B cell (primary cell): ENCODE measurements around the gene CD300H.

Experiments used
- CTCF ChIP-seq: fragments of 200-600 bp; IDR thresholded peaks from one replicate; pipeline ENCODE4 v1.8.0; 2022; ENCODE audit warnings: antibody characterized with exemption, mild to moderate bottlenecking
- EZH2 ChIP-seq: IDR thresholded peaks from 2 replicates; pipeline ENCODE4 v1.6.1; 2012; ENCODE audit warnings: borderline replicate concordance, low read depth, mild to moderate bottlenecking, moderate library complexity, low read length; ENCODE audit not compliant: insufficient read depth, poor library complexity, severe bottlenecking

GRCh38 chr17:74550602-74551001 is 16.7 kb downstream of the CD300H start:
- no peak for TF ChIP-seq CTCF
- TF ChIP-seq EZH2 = no peak
